ENCODE data around the gene KLHL36. TPM values are rescaled to one million over a fixed set of nuclear protein-coding genes. Genes with fewer than 3 reads are reported as not detected.

KLHL36 gene
- total RNA-seq, 4 donors from 2014 or later: 38.2 to 70.7 (median 52.5) TPM

GRCh38 chr16:84640145-84640544, 8.2 kb upstream of the KLHL36 start:
- H3K27me3 ChIP-seq: no peaks in the 10 kb centered on the region
- intact Hi-C loops (cut with DNase I; ENCODE audit: low total_unique reads): no loop called here
- DNase-seq: no peak
- no peaks in the 10 kb centered on the region for H3K36me3 ChIP-seq
- no peak for TF ChIP-seq POLR2A (IDR thresholded peaks at IDR 0.05)
- no peak for TF ChIP-seq CTCF (IDR thresholded peaks at IDR 0.05)
- H3K27ac ChIP-seq: no peak overlapping the region
- no peaks in the 10 kb centered on the region for H3K9me3 ChIP-seq
- peaks cover 7 to 8% of the 10 kb centered on the region in 2 donors for H3K4me1 ChIP-seq
- H3K4me3 ChIP-seq: no peak overlapping the region

- DNase-seq: no peak
- Histone ChIP-seq H3K27me3 (no peaks in the 10 kb centered on the region), H3K4me1 (peaks cover 7 to 8% of the 10 kb centered on the region in 2 donors), H3K27ac (peak overlapping the region; percentile 65 to 74), H3K4me3 (no peak overlapping the region), H3K9me3 (no peaks in the 10 kb centered on the region), H3K36me3 (no peaks in the 10 kb centered on the region)
- no peak for TF ChIP-seq POLR2A (IDR thresholded peaks at IDR 0.05)
- TF ChIP-seq CTCF (IDR thresholded peaks at IDR 0.05): no peak
- intact Hi-C loops (cut with DNase I; ENCODE audit: low total_unique reads): no loop called here
These were observed 6.5 kb upstream of the KLHL36 start for GRCh38 chr16:84641643-84642358.

GRCh38 chr16:84643180-84643583, 5.1 kb upstream of the KLHL36 start:
- intact Hi-C loops (cut with DNase I; ENCODE audit: low total_unique reads): no loop called here
- no peaks in the 10 kb centered on the region for H3K36me3 ChIP-seq
- TF ChIP-seq CTCF (IDR thresholded peaks at IDR 0.05): peak in 1 of 4 experiments; percentile 7
- no peak for TF ChIP-seq POLR2A (IDR thresholded peaks at IDR 0.05)
- no peak overlapping the region for H3K4me3 ChIP-seq
- no peaks in the 10 kb centered on the region for H3K27me3 ChIP-seq
- H3K27ac ChIP-seq: peak overlapping the region; percentile 65 to 74
- H3K9me3 ChIP-seq: no peaks in the 10 kb centered on the region
- DNase-seq: peak; percentile 88 to 91
- peaks cover 7 to 8% of the 10 kb centered on the region in 2 donors for H3K4me1 ChIP-seq

- no peak for DNase-seq
- Histone ChIP-seq H3K27me3 (no peaks in the 10 kb centered on the region), H3K27ac (peak overlapping the region; percentile 47 to 65), H3K4me1 (peaks cover 7 to 8% of the 10 kb centered on the region in 2 donors), H3K9me3 (no peaks in the 10 kb centered on the region), H3K4me3 (no peak overlapping the region), H3K36me3 (no peaks in the 10 kb centered on the region)
- no peak for TF ChIP-seq POLR2A (IDR thresholded peaks at IDR 0.05)
- TF ChIP-seq CTCF (IDR thresholded peaks at IDR 0.05): no peak
- intact Hi-C loops (cut with DNase I; ENCODE audit: low total_unique reads): no loop called here
These were observed 4.6 kb upstream of the KLHL36 start for GRCh38 chr16:84643674-84644073.

- Histone ChIP-seq H3K4me3 (peak overlapping the region; percentile 48 to 69), H3K4me1 (no peaks in the 10 kb centered on the region), H3K27ac (peak overlapping the region; percentile 76 to 82), H3K9me3 (no peaks in the 10 kb centered on the region), H3K36me3 (no peaks in the 10 kb centered on the region), H3K27me3 (no peaks in the 10 kb centered on the region)
- TF ChIP-seq POLR2A (IDR thresholded peaks at IDR 0.05): no peak
- no peak for TF ChIP-seq CTCF (IDR thresholded peaks at IDR 0.05)
- peak; percentile 36 to 42 for DNase-seq
- intact Hi-C loops (cut with DNase I; ENCODE audit: low total_unique reads): no loop called here
These were observed 542 bp downstream of the KLHL36 start for GRCh38 chr16:84648595-84649510.

All from uterus (tissue), 4 donors.